Neutrophil (primary cell): ENCODE results near the gene MYOC.

Source experiments
- H3K27ac ChIP-seq: fragments of 200-600 bp; sonication (generic); 2 replicates; pipeline ENCODE4 v1.5.1; 2016; ENCODE audit warnings: mild to moderate bottlenecking, moderate library complexity
- H3K27me3 ChIP-seq: fragments of 200-600 bp; sonication (generic); 2 replicates; pipeline ENCODE4 v1.6.0; 2016; ENCODE audit warnings: mild to moderate bottlenecking
- H3K36me3 ChIP-seq: fragments of 200-600 bp; sonication (generic); 2 replicates; pipeline ENCODE4 v1.5.1; 2017
- H3K4me1 ChIP-seq, 2 experiments: fragments of 200-600 bp in 1 of 2; sonication (generic) in 1 of 2; 1 replicate in 1 of 2; 2 replicates in 1 of 2; pipeline versions ENCODE4 v1.5.1 to v1.6.1; 2013 to 2016; ENCODE audit warnings: low read depth in 1 of 2, low read length in 1 of 2, mild to moderate bottlenecking in 1 of 2, moderate library complexity in 1 of 2; ENCODE audit not compliant: control insufficient read depth in 1 of 2, insufficient read depth in 1 of 2
- H3K4me3 ChIP-seq, 2 experiments: fragments of 200-600 bp in 1 of 2; sonication (generic) in 1 of 2; 1 replicate in 1 of 2; 2 replicates in 1 of 2; pipeline ENCODE4 v1.5.1; 2013 to 2016; ENCODE audit warnings: low read depth in 1 of 2, low read length in 1 of 2, mild to moderate bottlenecking in 1 of 2, moderate library complexity in 1 of 2
- H3K9me3 ChIP-seq: fragments of 200-600 bp; sonication (generic); 2 replicates; pipeline ENCODE4 v1.5.1; 2016
- CTCF ChIP-seq: fragments of 200-600 bp; sonication (generic); IDR thresholded peaks from 2 replicates; pipeline ENCODE4 v1.5.1; 2016; ENCODE audit warnings: antibody characterized with exemption

The MYOC gene

GRCh38 chr1:171644805-171645483, 7.5 kb downstream of the MYOC start:
- no peaks in the 10 kb centered on the region for H3K27me3 ChIP-seq
- no peak overlapping the region for H3K4me3 ChIP-seq
- no peak for TF ChIP-seq CTCF
- H3K36me3 ChIP-seq: no peaks in the 10 kb centered on the region
- peaks cover 38 to 47% of the 10 kb centered on the region in 2 experiments for H3K4me1 ChIP-seq
- H3K9me3 ChIP-seq: no peaks in the 10 kb centered on the region
- H3K27ac ChIP-seq: peak overlapping the region; percentile 71

- Histone ChIP-seq H3K4me3 (no peak overlapping the region), H3K4me1 (peaks cover 38 to 48% of the 10 kb centered on the region in 2 experiments), H3K9me3 (no peaks in the 10 kb centered on the region), H3K27me3 (no peaks in the 10 kb centered on the region), H3K27ac (peak overlapping the region; percentile 71), H3K36me3 (no peaks in the 10 kb centered on the region)
- TF ChIP-seq CTCF: no peak
Measured at GRCh38 chr1:171643156-171643555, 9.3 kb downstream of the MYOC start.

- H3K27me3 ChIP-seq: no peaks in the 10 kb centered on the region
- peaks cover 38 to 48% of the 10 kb centered on the region in 2 experiments for H3K4me1 ChIP-seq
- H3K4me3 ChIP-seq: no peak overlapping the region
- TF ChIP-seq CTCF: no peak
- no peaks in the 10 kb centered on the region for H3K9me3 ChIP-seq
- no peaks in the 10 kb centered on the region for H3K36me3 ChIP-seq
- no peak overlapping the region for H3K27ac ChIP-seq
Measured at GRCh38 chr1:171642197-171642596, 10.3 kb downstream of the MYOC start.

GRCh38 chr1:171641076-171641864, 11.2 kb downstream of the MYOC start:
- no peak for TF ChIP-seq CTCF
- H3K27me3 ChIP-seq: no peaks in the 10 kb centered on the region
- no peak overlapping the region for H3K4me3 ChIP-seq
- H3K27ac ChIP-seq: no peak overlapping the region
- peaks cover 38 to 48% of the 10 kb centered on the region in 2 experiments for H3K4me1 ChIP-seq
- no peaks in the 10 kb centered on the region for H3K9me3 ChIP-seq
- no peaks in the 10 kb centered on the region for H3K36me3 ChIP-seq

- H3K4me3 ChIP-seq: no peak overlapping the region
- H3K9me3 ChIP-seq: no peaks in the 10 kb centered on the region
- H3K36me3 ChIP-seq: no peaks in the 10 kb centered on the region
- H3K27me3 ChIP-seq: no peaks in the 10 kb centered on the region
- no peak for TF ChIP-seq CTCF
- H3K4me1 ChIP-seq: peaks cover 37 to 46% of the 10 kb centered on the region in 2 experiments
- no peak overlapping the region for H3K27ac ChIP-seq
Measured at GRCh38 chr1:171640225-171640624, 12.3 kb downstream of the MYOC start.
